ENCODE data around the gene CCDC183. TPM values are rescaled to one million over a fixed set of nuclear protein-coding genes. Genes with fewer than 3 reads are reported as not detected.

CCDC183 gene
- total and polyA plus RNA-seq, 10 of the 15 experiments (the other 5 are each of a cell fraction or from before 2014, with no cell fraction given), result 0.04 to 1.2 (median 0.55) TPM; not detected in 5

- TF ChIP-seq, protein P1, sequence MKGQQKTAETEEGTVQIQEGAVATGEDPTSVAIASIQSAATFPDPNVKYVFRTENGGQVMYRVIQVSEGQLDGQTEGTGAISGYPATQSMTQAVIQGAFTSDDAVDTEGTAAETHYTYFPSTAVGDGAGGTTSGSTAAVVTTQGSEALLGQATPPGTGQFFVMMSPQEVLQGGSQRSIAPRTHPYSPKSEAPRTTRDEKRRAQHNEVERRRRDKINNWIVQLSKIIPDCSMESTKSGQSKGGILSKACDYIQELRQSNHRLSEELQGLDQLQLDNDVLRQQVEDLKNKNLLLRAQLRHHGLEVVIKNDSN (IDR thresholded peaks at IDR 0.05; ENCODE audit: borderline replicate concordance, extremely low read length, insufficient read depth, low read depth, low read length), result no peak
Observed at GRCh38 chr9:136823136-136824046, 27.3 kb downstream of the CCDC183 start (continued).

DNA sequence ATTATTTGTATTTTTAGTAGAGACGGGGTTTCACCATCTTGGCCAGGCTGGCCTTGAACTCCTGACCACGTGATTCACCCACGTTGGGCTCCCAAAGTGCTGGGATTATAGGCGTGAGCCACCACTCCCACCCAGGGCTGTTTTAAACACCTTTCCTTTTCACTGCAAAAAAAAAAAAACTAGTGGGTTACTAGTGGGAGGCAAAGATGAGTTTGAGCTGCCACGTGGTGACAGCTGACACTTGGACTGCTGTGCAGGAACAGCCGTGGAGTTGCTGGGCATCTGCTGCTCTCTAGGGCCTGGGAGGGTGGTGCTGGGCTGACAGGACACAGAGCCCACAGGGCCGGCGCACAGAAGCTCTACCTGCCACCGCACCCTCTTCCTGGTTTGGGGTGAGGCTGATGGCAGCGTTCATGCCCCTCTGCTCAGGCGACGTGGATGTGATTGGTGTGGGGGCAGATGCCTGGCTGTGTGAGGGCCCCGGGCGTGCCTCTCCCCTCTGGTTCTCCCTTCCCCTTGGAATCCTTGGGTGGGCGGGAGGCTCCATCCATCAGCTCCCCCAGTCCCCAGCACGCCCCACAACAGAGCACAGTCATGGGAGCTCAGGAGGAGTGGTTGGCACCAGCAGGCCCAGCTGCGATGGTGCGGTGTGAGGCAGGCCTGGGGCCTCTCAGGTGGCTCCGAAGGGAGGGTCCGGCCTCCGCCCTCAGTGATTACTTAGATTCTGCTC is 28.5 kb downstream of the CCDC183 start:
- ATAC-seq (no peak), DNase-seq (ENCODE audit: low read depth, low spot score) (no peak), FAIRE-seq (no peak)
- no peak overlapping the region for H3K27ac ChIP-seq (ENCODE audit: control insufficient read depth, insufficient read depth)
- no peak overlapping the region for H3K4me2 ChIP-seq (ENCODE audit: control insufficient read depth, insufficient read depth)
- no peaks in the 10 kb centered on the region for H3K4me1 ChIP-seq (ENCODE audit: control insufficient read depth, insufficient read depth, low read length)
- in situ Hi-C loops (cut with MboI), result no loop called here
- no peaks in the 10 kb centered on the region for H3K27me3 ChIP-seq (replicated peaks in 1 of 2; ENCODE audit: control insufficient read depth in 2 of 2, insufficient read depth in 2 of 2, low read length in 1 of 2)
- intact Hi-C loops (cut with micrococcal nuclease; ENCODE audit: unreplicated experiment), result no loop called here
- no peak overlapping the region for H3K4me3 ChIP-seq
- RAD21 ChIA-PET (ENCODE audit: unreplicated experiment), result no interaction called here
- BruUV-seq (replicated peaks), result no TSS peak
- H4K20me1 ChIP-seq (ENCODE audit: control insufficient read depth, insufficient read depth), result no peaks in the 10 kb centered on the region
- peaks cover 9 to 11% of the 10 kb centered on the region in 2 experiments for H3K36me3 ChIP-seq (ENCODE audit: control insufficient read depth in 2 of 2, insufficient read depth in 2 of 2, low read length in 1 of 2)
- no peak overlapping the region for H3K9ac ChIP-seq (ENCODE audit: control insufficient read depth, insufficient read depth, low read length)
- no peak overlapping the region for H2AFZ ChIP-seq (ENCODE audit: control insufficient read depth, low read depth, low read length)
- SMC1A ChIA-PET (ENCODE audit: uncharacterized antibody, unreplicated experiment), result interaction anchor here (1.0 kb wide), 1 partner anchor 9 kb away, joined by 3 read pairs; no protein-coding TSS in a partner anchor
- 93% methylated on average over 21 of the region's 21 CpGs for WGBS (ENCODE audit: insufficient coverage, insufficient replicate concordance, low lambda C conversion rate, missing lambda C conversion rate)
- H3K79me2 ChIP-seq (ENCODE audit: control insufficient read depth, insufficient read depth, low read length), result no peaks in the 10 kb centered on the region
- POLR2A ChIA-PET, result no interaction called here
- CTCF ChIA-PET, result no interaction called here
- no peaks in the 10 kb centered on the region for H3K9me3 ChIP-seq (replicated peaks; ENCODE audit: control insufficient read depth, insufficient read depth, low read length)
- TF ChIP-seq MXI1 (IDR thresholded peaks at IDR 0.05; ENCODE audit: low read depth, low read length) (no peak), SUZ12 (IDR thresholded peaks at IDR 0.05; ENCODE audit: unreplicated experiment) (no peak), ASH2L (IDR thresholded peaks at IDR 0.05; ENCODE audit: borderline replicate concordance, low read depth) (no peak), FOXK2 (IDR thresholded peaks at IDR 0.05) (no peak), FOXM1 (IDR thresholded peaks at IDR 0.05; ENCODE audit: low read depth, low read length) (no peak), PML (IDR thresholded peaks at IDR 0.05; ENCODE audit: low read length) (no peak), MTA2 (IDR thresholded peaks at IDR 0.05; ENCODE audit: low read depth) (no peak), CBX5 (IDR thresholded peaks at IDR 0.05; ENCODE audit: low read depth) (no peak), KAT2A (conservative IDR thresholded peaks at IDR 0.05; ENCODE audit: control insufficient read depth, low read depth, low read length) (no peak), CREB1 (IDR thresholded peaks at IDR 0.05; ENCODE audit: low read depth) (no peak), TCF7 (IDR thresholded peaks at IDR 0.05; ENCODE audit: borderline replicate concordance) (no peak)
- TF ChIP-seq, protein P2, sequence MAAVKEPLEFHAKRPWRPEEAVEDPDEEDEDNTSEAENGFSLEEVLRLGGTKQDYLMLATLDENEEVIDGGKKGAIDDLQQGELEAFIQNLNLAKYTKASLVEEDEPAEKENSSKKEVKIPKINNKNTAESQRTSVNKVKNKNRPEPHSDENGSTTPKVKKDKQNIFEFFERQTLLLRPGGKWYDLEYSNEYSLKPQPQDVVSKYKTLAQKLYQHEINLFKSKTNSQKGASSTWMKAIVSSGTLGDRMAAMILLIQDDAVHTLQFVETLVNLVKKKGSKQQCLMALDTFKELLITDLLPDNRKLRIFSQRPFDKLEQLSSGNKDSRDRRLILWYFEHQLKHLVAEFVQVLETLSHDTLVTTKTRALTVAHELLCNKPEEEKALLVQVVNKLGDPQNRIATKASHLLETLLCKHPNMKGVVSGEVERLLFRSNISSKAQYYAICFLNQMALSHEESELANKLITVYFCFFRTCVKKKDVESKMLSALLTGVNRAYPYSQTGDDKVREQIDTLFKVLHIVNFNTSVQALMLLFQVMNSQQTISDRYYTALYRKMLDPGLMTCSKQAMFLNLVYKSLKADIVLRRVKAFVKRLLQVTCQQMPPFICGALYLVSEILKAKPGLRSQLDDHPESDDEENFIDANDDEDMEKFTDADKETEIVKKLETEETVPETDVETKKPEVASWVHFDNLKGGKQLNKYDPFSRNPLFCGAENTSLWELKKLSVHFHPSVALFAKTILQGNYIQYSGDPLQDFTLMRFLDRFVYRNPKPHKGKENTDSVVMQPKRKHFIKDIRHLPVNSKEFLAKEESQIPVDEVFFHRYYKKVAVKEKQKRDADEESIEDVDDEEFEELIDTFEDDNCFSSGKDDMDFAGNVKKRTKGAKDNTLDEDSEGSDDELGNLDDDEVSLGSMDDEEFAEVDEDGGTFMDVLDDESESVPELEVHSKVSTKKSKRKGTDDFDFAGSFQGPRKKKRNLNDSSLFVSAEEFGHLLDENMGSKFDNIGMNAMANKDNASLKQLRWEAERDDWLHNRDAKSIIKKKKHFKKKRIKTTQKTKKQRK (IDR thresholded peaks at IDR 0.05; ENCODE audit: low read depth, low read length), result no peak
- TF ChIP-seq, protein P3, sequence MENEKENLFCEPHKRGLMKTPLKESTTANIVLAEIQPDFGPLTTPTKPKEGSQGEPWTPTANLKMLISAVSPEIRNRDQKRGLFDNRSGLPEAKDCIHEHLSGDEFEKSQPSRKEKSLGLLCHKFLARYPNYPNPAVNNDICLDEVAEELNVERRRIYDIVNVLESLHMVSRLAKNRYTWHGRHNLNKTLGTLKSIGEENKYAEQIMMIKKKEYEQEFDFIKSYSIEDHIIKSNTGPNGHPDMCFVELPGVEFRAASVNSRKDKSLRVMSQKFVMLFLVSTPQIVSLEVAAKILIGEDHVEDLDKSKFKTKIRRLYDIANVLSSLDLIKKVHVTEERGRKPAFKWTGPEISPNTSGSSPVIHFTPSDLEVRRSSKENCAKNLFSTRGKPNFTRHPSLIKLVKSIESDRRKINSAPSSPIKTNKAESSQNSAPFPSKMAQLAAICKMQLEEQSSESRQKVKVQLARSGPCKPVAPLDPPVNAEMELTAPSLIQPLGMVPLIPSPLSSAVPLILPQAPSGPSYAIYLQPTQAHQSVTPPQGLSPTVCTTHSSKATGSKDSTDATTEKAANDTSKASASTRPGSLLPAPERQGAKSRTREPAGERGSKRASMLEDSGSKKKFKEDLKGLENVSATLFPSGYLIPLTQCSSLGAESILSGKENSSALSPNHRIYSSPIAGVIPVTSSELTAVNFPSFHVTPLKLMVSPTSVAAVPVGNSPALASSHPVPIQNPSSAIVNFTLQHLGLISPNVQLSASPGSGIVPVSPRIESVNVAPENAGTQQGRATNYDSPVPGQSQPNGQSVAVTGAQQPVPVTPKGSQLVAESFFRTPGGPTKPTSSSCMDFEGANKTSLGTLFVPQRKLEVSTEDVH (IDR thresholded peaks at IDR 0.05; ENCODE audit: low read depth, partially characterized antibody), result no peak
